Measurements from ENCODE around the gene URI1.

Gene URI1

DNA sequence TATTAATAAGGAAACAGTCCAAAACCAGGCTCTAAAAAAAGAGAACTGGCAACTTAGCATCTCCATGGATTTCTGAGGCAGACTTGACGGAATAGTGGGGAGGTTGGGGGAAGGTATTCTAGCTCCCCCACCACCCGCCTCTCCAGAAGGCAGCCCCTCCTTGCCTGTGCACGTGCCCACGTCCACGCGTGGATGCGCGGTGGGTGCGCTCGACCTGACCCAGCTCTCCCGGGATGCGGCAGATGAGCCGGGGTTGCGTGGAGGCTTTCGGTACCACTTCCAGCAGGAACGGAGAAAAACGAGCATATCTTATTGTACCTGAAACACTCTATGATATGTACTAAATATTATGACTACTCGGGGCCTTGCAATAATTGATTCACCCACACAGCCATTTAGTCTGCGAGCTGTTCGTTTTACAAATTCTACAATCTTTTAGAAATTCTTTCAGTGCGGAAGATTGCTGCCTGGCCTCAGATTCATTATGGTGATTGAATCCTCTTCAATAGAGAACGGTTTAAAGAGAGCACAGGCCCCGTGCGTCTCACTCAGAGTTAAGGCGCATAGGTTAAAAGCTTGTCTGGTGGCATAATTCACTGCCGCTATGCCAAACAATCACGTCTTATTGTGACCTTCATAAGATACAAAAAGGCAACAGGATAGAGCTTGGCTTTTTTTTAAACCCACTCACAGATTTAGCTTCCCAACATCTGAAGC lies 117.9 kb downstream of the URI1 start:
- no peak for DNase-seq (ENCODE audit: low read depth)

DNA sequence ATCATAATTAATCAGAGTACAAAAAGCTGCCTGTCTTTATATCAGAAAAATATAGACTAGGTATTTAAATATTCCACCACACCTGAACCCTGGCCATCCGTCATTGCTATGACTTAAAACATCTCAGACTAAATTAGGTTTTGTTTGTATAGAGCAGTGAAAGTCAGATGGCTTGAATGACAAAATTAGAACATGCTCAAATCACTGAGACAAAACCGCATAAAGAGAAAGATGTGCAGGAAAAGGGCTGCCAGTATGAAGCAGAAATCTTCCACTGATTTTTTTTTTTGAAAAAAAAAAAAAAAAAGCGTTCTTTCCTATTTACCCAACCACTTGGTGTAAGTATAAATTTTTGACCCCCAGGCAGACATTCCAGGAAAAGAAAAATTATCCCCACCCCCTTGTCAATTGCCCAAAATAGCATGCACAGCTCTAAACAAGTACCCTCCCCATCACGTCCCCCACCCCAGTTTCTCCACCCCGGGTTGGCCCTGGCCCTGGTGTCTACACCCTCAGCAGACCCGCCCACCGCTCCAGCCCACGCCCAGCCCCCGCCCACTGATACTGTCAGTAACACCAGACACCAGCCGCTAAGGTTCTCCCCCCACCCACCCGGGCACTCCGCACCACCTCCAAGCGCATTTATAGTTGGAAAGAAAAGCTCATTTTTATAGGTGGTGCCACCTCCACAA lies 118.6 kb downstream of the URI1 start:
- DNase-seq (ENCODE audit: low read depth), result no peak

DNA sequence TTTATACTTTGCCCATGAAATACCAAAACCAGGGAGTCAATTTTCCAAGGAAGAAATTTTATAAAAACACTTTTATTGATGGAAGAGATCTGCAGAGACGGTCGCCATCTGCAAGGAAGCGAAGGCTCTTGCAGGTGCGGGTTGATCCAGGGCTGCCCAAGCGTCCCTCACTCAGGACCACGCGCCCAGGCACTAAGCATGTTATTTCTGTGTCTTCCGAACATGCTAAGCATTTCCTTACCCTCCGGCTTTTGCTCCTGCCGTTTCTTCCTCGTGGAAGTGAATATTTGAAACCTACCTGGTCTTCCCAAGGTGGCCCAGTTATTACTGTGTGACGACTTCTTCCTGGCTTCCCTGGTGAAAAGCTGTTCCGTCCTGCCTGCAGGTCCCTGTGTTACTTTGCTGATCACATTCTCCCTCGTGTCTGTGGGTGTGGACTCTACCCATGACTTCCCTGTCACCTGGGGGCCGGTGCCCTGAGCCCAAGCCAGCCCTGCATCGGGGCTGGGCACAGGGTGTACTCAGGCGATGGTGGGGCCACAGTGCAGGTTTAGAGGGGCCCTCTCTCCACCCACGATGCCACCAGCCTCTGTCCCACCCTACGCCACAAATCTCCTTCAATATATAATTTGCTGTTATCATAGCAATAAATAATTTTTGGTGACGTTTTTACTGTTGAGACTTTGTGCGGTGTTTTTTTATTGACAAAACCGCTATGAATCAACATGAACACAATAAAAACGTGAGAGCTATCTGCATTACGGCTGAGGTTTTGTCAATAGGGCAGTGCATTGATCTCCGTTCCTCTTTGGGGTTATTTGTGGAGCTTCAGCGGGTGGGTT lies 119.4 kb downstream of the URI1 start:
- no peak for DNase-seq (ENCODE audit: low read depth)

DNA sequence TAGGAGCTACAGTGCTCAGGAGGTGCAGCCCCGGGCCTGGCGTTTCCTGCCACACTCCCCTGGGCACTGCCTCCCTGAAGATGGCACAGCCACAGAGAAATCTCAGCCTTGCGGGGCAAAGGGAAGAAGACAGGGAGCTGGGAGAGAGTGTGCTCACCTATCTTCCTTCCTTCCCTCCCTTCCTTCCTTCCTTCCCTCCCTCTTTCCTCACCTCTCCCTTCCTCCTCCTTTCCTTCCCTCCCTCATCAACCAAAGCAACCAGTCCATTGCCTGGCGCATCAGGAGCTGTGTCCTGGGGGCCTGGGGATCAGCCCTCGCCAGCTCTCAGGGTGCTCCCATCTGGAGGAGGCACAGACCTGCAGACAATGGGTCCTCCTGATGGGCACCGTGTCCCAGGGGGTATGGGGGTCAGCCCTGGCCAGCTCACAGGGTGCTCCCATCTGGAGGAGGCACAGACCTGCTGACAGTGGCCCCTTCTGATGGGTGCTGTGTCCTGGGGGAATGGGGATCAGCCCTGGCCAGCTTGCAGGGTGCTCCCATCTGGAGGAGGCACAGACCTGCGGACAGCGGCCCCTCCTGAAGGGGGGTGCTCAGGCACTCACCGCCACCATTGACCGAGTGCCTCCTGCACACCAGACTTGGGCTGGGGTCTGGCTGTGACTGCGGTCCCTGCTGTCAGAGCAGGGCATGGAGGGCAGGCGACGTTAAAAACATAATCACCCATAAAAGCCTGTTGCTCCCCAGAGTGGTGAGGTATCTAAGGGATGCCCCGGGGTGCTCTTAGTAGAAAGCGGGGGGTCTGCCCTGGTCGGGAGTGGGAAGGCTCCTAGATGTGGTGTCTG lies 120.2 kb downstream of the URI1 start:
- DNase-seq (ENCODE audit: low read depth), result no peak

DNA sequence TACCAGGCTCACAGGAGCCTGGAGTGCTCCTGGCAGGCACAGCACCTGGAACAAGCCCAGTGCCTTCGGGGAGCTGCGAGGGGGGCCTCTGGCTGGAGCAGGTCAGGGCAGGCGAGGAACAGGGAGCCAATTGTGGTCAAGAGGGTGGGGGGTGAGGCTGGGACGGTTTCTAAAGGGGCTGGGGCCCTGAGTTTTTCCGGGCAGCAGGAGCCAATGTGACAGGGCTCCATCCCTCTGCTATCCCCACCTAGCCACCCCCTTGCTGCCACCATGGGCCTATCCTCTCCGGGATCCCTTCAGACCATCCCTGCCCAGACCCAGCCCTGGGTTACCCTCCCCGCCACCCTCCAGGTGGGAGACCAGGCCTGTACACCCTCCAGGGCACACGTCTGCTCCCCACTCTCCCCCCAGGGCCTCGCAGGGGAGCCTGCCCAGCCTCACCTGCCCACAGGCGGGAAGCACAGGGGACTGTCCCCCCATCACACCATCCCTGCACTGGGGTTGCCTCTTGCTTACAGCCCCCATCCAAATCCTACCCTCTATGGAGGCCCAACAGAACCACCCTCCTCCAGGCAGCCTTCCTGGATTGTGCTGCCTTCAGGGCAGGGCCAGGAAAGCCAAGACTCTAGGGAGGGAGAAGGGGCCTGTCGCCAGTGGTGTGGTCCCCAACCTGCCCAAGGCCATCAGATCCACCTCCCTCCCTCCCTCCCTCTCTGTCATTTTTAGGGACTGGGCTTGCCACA lies 121.0 kb downstream of the URI1 start:
- no peak for DNase-seq (ENCODE audit: low read depth)

DNA sequence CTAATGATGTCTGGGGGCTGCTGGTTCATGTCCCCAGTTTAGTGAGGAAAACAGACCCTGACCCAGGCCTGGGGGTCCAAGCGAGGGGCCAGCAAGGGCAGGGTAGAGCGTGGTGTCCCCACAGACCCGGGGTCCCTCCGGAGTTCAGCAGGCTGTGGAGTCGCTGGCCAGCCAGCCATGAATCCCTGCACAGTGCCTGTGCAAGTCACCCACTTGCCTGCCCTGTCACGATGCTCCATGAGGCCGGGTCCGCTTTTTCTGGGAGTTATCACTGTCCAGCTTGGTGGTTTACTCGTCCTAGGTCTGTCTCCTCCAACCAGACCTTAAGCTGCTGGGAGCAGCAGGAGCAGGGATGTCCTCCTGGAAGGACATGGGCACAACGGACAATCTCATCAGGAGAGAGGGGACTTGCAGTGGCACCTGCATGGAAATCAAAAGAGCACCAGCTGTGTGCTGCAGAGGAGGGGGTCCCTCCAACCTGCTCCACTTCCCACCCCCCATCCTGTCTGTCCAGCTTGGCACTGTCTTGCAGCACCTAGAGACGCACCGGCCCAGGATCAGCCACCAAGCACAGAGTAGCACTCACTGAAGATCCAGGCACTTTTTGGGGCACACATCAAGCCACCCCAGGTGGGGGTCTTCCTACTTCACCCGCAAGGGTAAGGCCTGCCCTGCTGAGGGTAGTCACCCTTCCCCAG lies 121.8 kb downstream of the URI1 start:
- DNase-seq (ENCODE audit: low read depth), result no peak

DNA sequence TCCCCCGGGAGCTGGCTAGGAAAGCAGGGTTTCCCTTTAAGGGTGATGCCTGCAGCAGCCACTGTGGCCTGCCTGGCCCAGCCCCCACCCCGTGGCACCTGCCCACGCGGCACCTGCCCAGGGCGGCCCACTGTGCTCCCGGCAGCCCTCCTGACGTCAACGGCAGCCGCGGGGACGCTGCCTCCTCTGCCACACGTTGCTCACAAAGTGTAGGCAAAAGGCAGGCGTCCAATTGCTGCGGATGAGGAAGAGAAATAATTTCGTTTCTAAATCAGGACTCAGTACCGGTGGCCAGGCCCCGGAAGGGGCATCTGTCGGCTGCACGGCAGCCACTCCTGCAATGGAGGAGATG lies 122.3 kb downstream of the URI1 start:
- no peak for DNase-seq (ENCODE audit: low read depth)

DNA sequence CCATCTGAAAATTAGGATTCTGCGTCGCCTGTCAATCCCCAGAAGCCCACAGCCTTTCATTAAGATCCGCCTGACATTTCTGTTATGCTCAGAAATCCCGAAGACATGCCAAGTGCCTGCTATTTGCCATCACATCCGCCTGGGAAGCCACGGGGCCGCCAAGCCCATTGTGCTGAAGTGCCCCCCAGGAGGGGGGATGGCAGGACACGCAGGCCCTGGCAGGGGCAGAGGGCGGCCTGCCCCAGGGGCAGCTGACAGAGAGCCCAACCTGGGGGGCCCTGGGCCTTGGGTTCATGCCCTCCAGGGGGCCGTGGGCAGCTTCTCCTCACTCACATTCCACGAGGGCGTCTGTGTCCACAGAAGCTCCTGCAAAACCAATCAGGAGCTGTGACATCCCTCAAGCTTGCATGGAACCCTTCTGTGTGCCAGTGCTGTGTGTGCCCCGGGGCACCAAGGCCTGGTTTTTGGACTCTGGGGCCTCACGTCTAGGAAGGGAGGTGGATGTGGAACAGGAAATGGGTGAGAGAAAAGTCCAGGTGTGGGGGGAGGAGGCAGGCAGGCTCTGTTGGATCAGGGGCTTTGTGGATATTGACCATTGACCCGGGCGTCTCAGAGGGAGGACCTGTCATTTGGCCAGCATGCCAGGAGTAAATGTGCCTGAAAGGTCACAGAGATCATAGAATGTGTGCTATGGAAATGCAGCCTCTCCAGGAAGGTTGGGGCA lies 122.9 kb downstream of the URI1 start:
- no peak for DNase-seq (ENCODE audit: low read depth)

DNA sequence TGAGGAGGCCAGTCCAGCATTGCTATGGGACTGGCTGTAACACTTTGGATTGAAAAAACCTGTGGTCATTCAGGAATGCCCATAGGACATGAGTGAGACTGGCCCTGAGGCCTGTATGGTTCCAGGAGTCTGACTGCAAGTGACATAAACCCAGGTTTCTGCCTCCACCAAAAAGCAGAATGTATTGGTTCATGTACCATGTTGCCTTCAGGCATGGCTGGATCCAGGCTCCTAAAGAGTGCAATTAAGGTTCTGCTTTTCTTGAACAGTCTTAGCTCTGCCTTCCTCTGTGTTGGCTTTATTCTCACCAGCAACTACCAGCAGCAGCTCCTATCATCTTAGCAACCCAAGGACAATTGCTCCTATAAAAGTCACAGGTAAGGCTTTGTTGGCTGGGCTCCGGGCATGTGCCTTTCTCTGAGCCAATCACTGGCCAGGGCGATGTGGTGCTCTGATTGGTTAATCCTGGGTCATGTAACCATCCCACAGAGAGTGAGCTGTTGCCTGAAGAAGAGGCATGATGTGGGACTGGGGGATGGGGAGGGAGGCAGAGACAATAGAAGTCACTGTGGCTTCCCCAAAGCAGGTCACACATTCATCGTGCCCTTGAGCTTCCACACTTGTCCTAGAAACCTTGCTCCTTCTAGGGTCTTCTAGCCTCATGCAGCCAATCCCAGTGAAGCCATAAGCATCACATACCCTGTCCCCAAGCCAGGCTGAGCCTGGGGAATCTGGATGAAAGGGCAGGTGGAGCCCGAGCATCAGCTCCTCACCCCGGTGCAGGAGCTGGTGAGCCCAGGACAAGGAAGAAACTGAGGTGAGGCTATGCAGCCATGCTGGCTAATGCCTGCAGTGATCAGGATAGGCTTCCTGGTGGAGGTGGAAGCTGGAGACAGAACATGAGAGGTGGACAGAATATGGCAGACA lies 123.9 kb downstream of the URI1 start:
- no peak for DNase-seq (ENCODE audit: low read depth)

Data from activated T-cell treated with anti-CD3 and anti-CD28 coated beads for 1 hour (primary cell).